DND-41 (cell line): Measurements from ENCODE around the gene RIMOC1.

Experiments
- ATAC-seq: fragments of 200-7000 bp; cut with Tn5 transposase; 3 replicates; pipeline ENCODE4 v1.9.1; 2021; ENCODE audit warnings: low read depth; ENCODE audit not compliant: insufficient read depth
- DNase-seq: peaks from one replicate; pipeline ENCODE4 v3.0.0-alpha.2; 2020
- H2AFZ ChIP-seq: 2 replicates; pipeline ENCODE4 v1.6.0; 2012; ENCODE audit warnings: low read depth, low read length
- H3K27ac ChIP-seq: 2 replicates; pipeline ENCODE4 v1.5.1; 2012; ENCODE audit warnings: low read length, inconsistent platforms
- H3K27me3 ChIP-seq: fragments of 200-600 bp; sonication (generic); 2 replicates; pipeline ENCODE4 v1.6.0; 2012; ENCODE audit warnings: low read length, mild to moderate bottlenecking, inconsistent platforms; ENCODE audit not compliant: insufficient read depth, poor library complexity
- H3K36me3 ChIP-seq: 2 replicates; pipeline ENCODE4 v1.5.1; 2012; ENCODE audit warnings: low read length, inconsistent platforms; ENCODE audit not compliant: insufficient read depth
- H3K4me1 ChIP-seq: 2 replicates; pipeline ENCODE4 v1.5.1; 2012; ENCODE audit warnings: mild to moderate bottlenecking, low read length; ENCODE audit not compliant: insufficient read depth
- H3K4me2 ChIP-seq: 2 replicates; pipeline ENCODE4 v1.6.0; 2012; ENCODE audit warnings: mild to moderate bottlenecking, moderate library complexity, low read length, inconsistent platforms; ENCODE audit not compliant: insufficient read depth
- H3K4me3 ChIP-seq, 2 experiments: fragments of 200-600 bp in 1 of 2; shearing (Covaris generic) in 1 of 2; 2 replicates each; pipeline ENCODE4 v1.5.1; 2012 to 2016; ENCODE audit warnings: inconsistent platforms in 2 of 2, low read length in 2 of 2, mild to moderate bottlenecking in 2 of 2, low read depth in 1 of 2, moderate library complexity in 1 of 2
- H3K79me2 ChIP-seq: 2 replicates; pipeline ENCODE4 v1.6.0; 2012; ENCODE audit warnings: low read length, inconsistent platforms; ENCODE audit not compliant: insufficient read depth
- H3K9ac ChIP-seq: 2 replicates; pipeline ENCODE4 v1.6.0; 2012; ENCODE audit warnings: low read depth, mild to moderate bottlenecking, inconsistent platforms, low read length, moderate library complexity
- H3K9me3 ChIP-seq: 2 replicates; pipeline ENCODE4 v1.5.1; 2012; ENCODE audit warnings: low read length, moderate library complexity, mild to moderate bottlenecking, inconsistent platforms; ENCODE audit not compliant: insufficient read depth, severe bottlenecking
- H4K20me1 ChIP-seq: 2 replicates; pipeline ENCODE4 v1.6.0; 2012; ENCODE audit warnings: low read length; ENCODE audit not compliant: insufficient read depth
- CTCF ChIP-seq: IDR thresholded peaks from 2 replicates; pipeline ENCODE4 v1.5.1; 2012; ENCODE audit warnings: borderline replicate concordance, low read length, moderate library complexity, mild to moderate bottlenecking; ENCODE audit not compliant: poor library complexity, severe bottlenecking; ENCODE audit errors: extremely low read depth
- EZH2 ChIP-seq: IDR thresholded peaks from 3 replicates; pipeline ENCODE4 v1.6.1; 2012; ENCODE audit warnings: borderline replicate concordance, low read depth, mild to moderate bottlenecking, moderate library complexity, low read length, inconsistent platforms; ENCODE audit not compliant: severe bottlenecking

RIMOC1 gene

DNA sequence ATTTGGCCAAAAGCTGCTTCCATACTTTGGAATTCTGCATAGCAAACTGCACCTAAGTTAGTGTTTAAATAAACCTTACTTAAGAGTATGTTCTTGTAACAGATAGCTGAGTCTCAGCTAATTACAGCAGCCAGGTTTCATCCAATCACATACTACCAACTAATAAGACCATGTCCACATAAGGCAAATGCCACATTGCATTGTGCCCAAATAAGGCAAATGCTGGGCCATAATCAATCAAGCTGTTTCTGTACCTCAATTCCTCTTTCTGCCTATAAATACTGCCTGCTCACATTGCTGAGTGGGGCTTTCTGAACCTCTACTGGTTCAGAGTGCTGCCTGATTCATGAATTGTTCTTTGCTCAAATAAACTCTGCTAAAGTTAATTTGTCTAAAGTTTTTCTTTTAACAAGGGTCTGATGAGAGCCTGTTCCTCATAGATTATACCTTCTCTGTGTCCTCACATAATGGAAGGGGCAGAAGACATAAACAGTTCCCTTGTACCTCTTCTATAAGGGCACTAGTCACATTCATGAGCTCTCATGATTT, 29.6 kb upstream of the RIMOC1 start:
- H3K27ac ChIP-seq: no peak overlapping the region
- H3K4me1 ChIP-seq: peaks cover 10% of the 10 kb centered on the region
- H3K79me2 ChIP-seq: peaks cover 13% of the 10 kb centered on the region
- H2AFZ ChIP-seq: no peak overlapping the region
- no peak overlapping the region for H3K4me3 ChIP-seq
- no peaks in the 10 kb centered on the region for H3K9me3 ChIP-seq
- H3K9ac ChIP-seq: no peak overlapping the region
- TF ChIP-seq CTCF (no peak), EZH2 (no peak)
- no peaks in the 10 kb centered on the region for H4K20me1 ChIP-seq
- no peak overlapping the region for H3K4me2 ChIP-seq
- peaks cover 10% of the 10 kb centered on the region for H3K27me3 ChIP-seq
- DNase-seq (no peak), ATAC-seq (no peak)
- H3K36me3 ChIP-seq: no peaks in the 10 kb centered on the region; the same call in 1 of the 2 replicates

DNA sequence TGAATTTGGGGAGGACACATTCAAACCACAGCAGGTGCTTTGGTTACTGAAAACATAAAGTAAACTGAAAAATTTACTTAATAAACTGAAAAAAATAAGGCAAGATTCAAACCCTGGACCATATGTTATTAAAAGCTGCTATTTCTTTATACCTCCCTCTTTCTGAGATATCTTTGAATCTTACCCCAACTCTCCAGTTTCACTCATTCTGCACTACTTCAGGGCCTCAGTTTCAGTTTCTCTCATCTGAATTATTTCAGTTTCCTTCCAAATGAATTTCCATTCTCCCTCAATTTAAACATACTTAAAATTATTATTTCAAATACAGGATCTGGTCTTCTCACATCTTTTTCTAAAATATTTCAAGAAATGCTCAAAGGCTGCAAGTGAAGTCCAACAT, 29.0 kb upstream of the RIMOC1 start:
- TF ChIP-seq EZH2: no peak
- no peak for TF ChIP-seq CTCF
- no peak overlapping the region for H3K4me2 ChIP-seq
- no peak overlapping the region for H3K27ac ChIP-seq
- no peak overlapping the region for H3K4me3 ChIP-seq
- no peaks in the 10 kb centered on the region; the same call in 1 of the 2 replicates for H3K36me3 ChIP-seq
- DNase-seq (no peak), ATAC-seq (no peak)
- no peak overlapping the region for H2AFZ ChIP-seq
- H3K9ac ChIP-seq: no peak overlapping the region
- H4K20me1 ChIP-seq: no peaks in the 10 kb centered on the region
- peaks cover 10% of the 10 kb centered on the region for H3K4me1 ChIP-seq
- peaks cover 10% of the 10 kb centered on the region for H3K27me3 ChIP-seq
- H3K79me2 ChIP-seq: peaks cover 7% of the 10 kb centered on the region
- no peaks in the 10 kb centered on the region for H3K9me3 ChIP-seq

DNA sequence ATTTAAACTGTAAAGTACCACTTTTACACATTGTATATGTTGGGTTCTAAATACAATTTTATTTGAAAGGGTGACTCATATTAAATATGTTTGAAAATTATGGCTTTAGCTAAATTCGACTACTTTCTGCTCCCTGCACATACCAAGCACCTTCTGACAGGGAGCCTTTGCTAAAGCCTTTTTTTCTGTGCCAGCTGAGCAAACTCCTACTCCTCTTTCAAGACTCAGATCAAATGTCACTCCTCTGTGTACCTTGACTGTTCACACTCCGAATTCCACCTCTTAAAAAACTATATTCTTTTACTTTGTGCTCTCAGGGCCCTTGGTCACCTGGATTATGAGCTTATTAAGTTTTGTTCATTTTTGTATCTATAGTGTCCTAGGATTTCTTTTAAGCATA, 27.5 kb upstream of the RIMOC1 start:
- Histone ChIP-seq H4K20me1 (no peaks in the 10 kb centered on the region), H3K9me3 (no peaks in the 10 kb centered on the region)
- DNase-seq: no peak

More for the DNA sequence above, 27.5 kb upstream of the RIMOC1 start:
- Histone ChIP-seq H3K27ac (no peak overlapping the region), H3K27me3 (peaks cover 10% of the 10 kb centered on the region), H3K4me3 (no peak overlapping the region), H3K4me1 (no peaks in the 10 kb centered on the region), H3K79me2 (no peaks in the 10 kb centered on the region), H3K9ac (no peak overlapping the region), H3K4me2 (no peak overlapping the region), H3K36me3 (no peaks in the 10 kb centered on the region), H2AFZ (no peak overlapping the region)
- ATAC-seq: no peak
- TF ChIP-seq EZH2 (no peak), CTCF (no peak)
